Measurements from ENCODE around the gene RUBCNL.

The RUBCNL gene

GRCh38 chr13:46307554-46307953 is 79.5 kb downstream of the RUBCNL start:
- no peak for DNase-seq (ENCODE audit: low read depth)

GRCh38 chr13:46304546-46304945 is 82.5 kb downstream of the RUBCNL start:
- DNase-seq (ENCODE audit: low read depth): no peak

GRCh38 chr13:46303742-46304385 is 83.2 kb downstream of the RUBCNL start:
- DNase-seq (ENCODE audit: low read depth): no peak

DNA sequence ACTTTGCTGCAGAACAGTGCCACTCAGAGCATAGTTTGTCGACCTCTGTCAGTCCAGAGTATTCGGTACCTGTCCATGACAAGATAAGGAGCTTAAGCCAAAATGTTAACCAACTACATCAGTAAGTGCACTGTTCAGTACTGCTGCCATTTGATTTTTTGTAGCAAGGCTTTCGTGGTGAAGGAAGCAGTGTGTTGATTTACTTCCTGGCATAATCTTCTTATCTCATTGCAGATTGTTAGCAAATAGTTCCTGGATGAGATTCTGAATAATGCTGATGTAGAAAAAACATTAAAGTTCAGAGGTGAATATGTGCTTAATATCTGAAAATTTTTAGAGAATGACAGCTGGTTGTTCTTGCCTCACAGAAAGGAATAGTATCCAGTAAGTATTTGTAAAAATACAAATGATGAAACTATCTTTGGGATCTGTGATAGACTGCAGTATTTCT is 89.7 kb downstream of the RUBCNL start:
- no peak for DNase-seq (ENCODE audit: low read depth)

DNA sequence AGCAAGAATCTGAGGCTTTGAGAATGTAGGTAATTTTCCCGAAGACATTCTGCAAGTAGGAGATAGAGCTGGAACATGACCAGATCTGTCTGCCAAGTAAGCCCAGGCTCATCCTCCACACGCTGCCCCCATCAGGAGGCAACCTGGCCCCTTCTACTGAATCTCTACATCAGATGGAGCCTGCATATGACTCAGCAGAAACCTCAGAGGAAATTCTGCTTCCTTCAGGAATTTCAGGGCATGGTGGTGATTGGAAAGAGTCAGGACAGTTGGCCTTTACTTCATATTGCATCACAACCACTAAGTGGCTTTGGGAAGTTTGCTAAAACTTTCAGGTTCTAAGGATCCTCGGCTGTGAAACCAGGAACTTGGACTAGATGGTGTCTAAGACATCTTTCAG is 90.1 kb downstream of the RUBCNL start:
- DNase-seq (ENCODE audit: low read depth): no peak

GRCh38 chr13:46296115-46296822 is 90.8 kb downstream of the RUBCNL start:
- no peak for DNase-seq (ENCODE audit: low read depth)

GRCh38 chr13:46295491-46296114 is 91.4 kb downstream of the RUBCNL start:
- peak; percentile 40 for DNase-seq (ENCODE audit: low read depth)

- DNase-seq (ENCODE audit: low read depth): no peak
These were observed 93.6 kb downstream of the RUBCNL start for GRCh38 chr13:46293436-46293835.

Data from stimulated activated CD8-positive, alpha-beta memory T cell treated with anti-CD3 and anti-CD28 coated beads, Interleukin-12 subunit alpha, Interleukin-12 subunit beta, amount 100 ng/mL, for 1 hour (primary cell).